ENCODE data around the gene CFAP69. TPM values are rescaled to one million over a fixed set of nuclear protein-coding genes. Genes with fewer than 3 reads are reported as not detected.

Gene CFAP69
- total RNA-seq, 1 experiment from 2014 or later, result 15.0 TPM

- Histone ChIP-seq H3F3A (ENCODE audit: insufficient read depth, low read depth) (peaks cover 3% of the 10 kb centered on the region; the same call in 1 of the 2 replicates), H3K27me3 (ENCODE audit: insufficient read depth, low read depth) (no peaks in the 10 kb centered on the region), H3K4me2 (peak overlapping the region; percentile 88), H3K79me2 (ENCODE audit: low read depth) (peaks cover 37% of the 10 kb centered on the region), H3K9me3 (ENCODE audit: insufficient read depth, low read depth) (no peaks in the 10 kb centered on the region), H3K27ac (no peak overlapping the region), H3K4me1 (replicated peaks; ENCODE audit: insufficient read depth) (0 out of 2 replicates have a peak, but pooled peaks cover 13% of the 10 kb centered on the region), H3K36me3 (ENCODE audit: low read depth) (peaks cover 2% of the 10 kb centered on the region; the same call in 1 of the 2 replicates), H3K4me3 (peak overlapping the region; percentile 94), H3K9me2 (ENCODE audit: insufficient read depth) (no peaks in the 10 kb centered on the region), H4K20me1 (ENCODE audit: insufficient read depth) (no peaks in the 10 kb centered on the region), H2AFZ (peak overlapping the region; percentile 99)
- intact Hi-C loops (cut with micrococcal nuclease; ENCODE audit: unreplicated experiment), result loop anchor here (1.0 to 5.0 kb wide), 2 partner anchors 37 to 58 kb away; partner anchors contain the start of gene CLDN12
- CTCF ChIA-PET, result interaction anchor here (0.5 to 0.6 kb wide), 2 partner anchors 10 to 11 kb away, joined by 3 to 6 read pairs; no protein-coding TSS in a partner anchor
- TF ChIP-seq EZH2 (IDR thresholded peaks at IDR 0.05; ENCODE audit: low read depth), result no peak
- no peak for TF ChIP-seq CTCF (conservative IDR thresholded peaks at IDR 0.05)
- POLR2A ChIA-PET (ENCODE audit: unreplicated experiment), result interaction anchor here (0.5 to 0.7 kb wide), 3 partner anchors 8 to 58 kb away, joined by 3 to 9 read pairs (median 8); partner anchors contain the start of gene CLDN12
- BruUV-seq (replicated peaks), result TSS peak; percentile 93
- peak in 1 of 2 experiments; percentile 11 for DNase-seq
Measured at GRCh38 chr7:90345595-90346335, 100.8 kb downstream of the CFAP69 start.

DNA sequence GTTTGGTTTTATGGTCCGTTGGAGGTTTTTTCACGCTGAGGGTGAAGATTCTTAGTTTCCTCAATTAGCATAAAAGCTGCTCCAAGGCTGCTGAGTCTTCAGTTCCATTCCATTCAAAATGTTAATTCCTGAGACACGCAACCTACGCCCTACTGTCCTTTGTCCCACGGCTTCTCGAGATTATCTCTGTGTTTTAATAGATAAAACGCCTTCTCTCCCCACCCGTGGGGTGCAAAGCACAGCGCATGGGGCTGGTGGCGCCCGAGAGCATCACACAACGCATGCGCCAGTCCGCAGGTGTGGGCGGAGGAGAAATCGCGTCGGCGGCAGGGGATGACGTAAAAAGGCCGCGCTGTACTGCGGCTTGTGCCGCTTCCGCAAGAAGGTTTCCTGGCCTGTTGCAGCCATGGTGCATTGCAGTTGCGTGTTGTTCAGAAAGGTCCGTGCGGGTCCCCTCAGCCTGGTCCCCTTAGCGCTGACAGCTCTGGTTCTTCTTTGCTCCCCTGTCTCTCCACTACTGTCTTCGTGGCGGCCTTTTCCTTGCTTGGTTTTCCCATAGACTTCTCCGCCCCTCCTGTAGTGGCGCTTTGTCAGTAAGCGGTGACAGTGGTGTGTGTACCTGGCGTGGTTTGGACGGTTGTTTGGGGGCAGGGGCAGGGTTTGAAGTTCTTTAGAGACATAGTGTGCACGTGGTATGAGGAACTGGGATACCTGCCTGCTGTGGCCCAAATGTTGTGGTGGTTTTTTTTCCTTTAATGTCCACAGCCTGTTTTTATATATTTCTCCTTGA, 101.6 kb downstream of the CFAP69 start, which contains the start of gene GTPBP10:
Gene GTPBP10 (plus strand): TSS at position 381 of the 790 bp plus-strand sequence. CDS start 26 bp downstream, at position 407.
- peak within 1 kb of the TSS; percentile 94 for H3K4me3 ChIP-seq
- H4K20me1 ChIP-seq (ENCODE audit: insufficient read depth), result no peaks in the 10 kb centered on the region
- peak within 1 kb of the TSS; percentile 99 for H2AFZ ChIP-seq
- no peaks in the 10 kb centered on the region for H3K27me3 ChIP-seq (ENCODE audit: insufficient read depth, low read depth)
- H3K27ac ChIP-seq, result peak within 1 kb of the TSS; percentile 65
- intact Hi-C loops (cut with micrococcal nuclease; ENCODE audit: unreplicated experiment), result loop anchor here (1.0 to 5.0 kb wide), 2 partner anchors 36 to 57 kb away; partner anchors contain the start of gene CLDN12
- H3K4me2 ChIP-seq, result peak within 1 kb of the TSS; percentile 88
- H3K36me3 ChIP-seq (ENCODE audit: low read depth), result peaks cover 4% of the 10 kb centered on the region; the same call in 1 of the 2 replicates
- H3K9me2 ChIP-seq (ENCODE audit: insufficient read depth), result no peaks in the 10 kb centered on the region
- TSS peak; percentile 66 for BruUV-seq (replicated peaks)
- 0 out of 2 replicates have a peak, but pooled peaks cover 13% of the 10 kb centered on the region for H3K4me1 ChIP-seq (replicated peaks; ENCODE audit: insufficient read depth)
- ChIA-PET POLR2A (ENCODE audit: unreplicated experiment) (interaction anchor here (0.7 kb wide), 1 partner anchor 57 kb away, joined by 9 read pairs; the partner anchor contains the start of gene CLDN12), CTCF (interaction anchor here (0.5 to 0.6 kb wide), 3 partner anchors 9 to 1316 kb away, joined by 3 to 7 read pairs (median 6); no protein-coding TSS in a partner anchor)
- peaks cover 3% of the 10 kb centered on the region; the same call in 1 of the 2 replicates for H3F3A ChIP-seq (ENCODE audit: insufficient read depth, low read depth)
- H3K9me3 ChIP-seq (ENCODE audit: insufficient read depth, low read depth), result no peaks in the 10 kb centered on the region
- DNase-seq, result peak; percentile 84 to 91
- no peak for TF ChIP-seq EZH2 (IDR thresholded peaks at IDR 0.05; ENCODE audit: low read depth)
- peak; percentile 78 for TF ChIP-seq CTCF (conservative IDR thresholded peaks at IDR 0.05)
- H3K79me2 ChIP-seq (ENCODE audit: low read depth), result peaks cover 42% of the 10 kb centered on the region

DNA sequence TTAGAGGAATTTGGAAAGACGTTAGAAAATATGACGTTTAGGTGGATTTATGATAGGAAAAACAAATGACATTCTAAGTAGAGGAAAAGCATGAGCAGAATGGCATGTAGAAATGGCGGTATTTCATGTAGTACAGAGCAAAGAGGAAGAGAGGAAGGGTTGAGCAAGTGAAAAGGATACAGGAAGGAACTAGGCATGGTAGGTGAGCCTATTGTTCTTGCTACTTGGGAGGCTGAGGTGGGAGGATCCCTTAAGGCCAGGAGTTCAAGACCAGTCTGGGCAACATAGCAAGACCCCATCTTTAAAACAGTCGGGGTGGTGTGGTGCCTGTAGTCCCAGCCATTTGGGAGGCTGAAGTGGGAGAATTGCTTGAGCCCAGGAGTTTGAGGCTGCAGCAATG, 102.8 kb downstream of the CFAP69 start:
- H3K27me3 ChIP-seq (ENCODE audit: insufficient read depth, low read depth), result no peaks in the 10 kb centered on the region
- peaks cover 5% of the 10 kb centered on the region for H3K36me3 ChIP-seq (ENCODE audit: low read depth)
- H3K27ac ChIP-seq, result no peak overlapping the region
- no peaks in the 10 kb centered on the region for H3K9me2 ChIP-seq (ENCODE audit: insufficient read depth)
- CTCF ChIA-PET, result no interaction called here
- H3K79me2 ChIP-seq (ENCODE audit: low read depth), result peaks cover 47% of the 10 kb centered on the region
- 0 out of 2 replicates have a peak, but pooled peaks cover 13% of the 10 kb centered on the region for H3K4me1 ChIP-seq (replicated peaks; ENCODE audit: insufficient read depth)
- H3K4me2 ChIP-seq, result peak overlapping the region; percentile 88
- DNase-seq, result no peak
- no TSS peak for BruUV-seq (replicated peaks)
- H3K4me3 ChIP-seq, result peak overlapping the region; percentile 94
- POLR2A ChIA-PET (ENCODE audit: unreplicated experiment), result no interaction called here
- no peak overlapping the region for H2AFZ ChIP-seq
- no peak for TF ChIP-seq CTCF (conservative IDR thresholded peaks at IDR 0.05)
- no peaks in the 10 kb centered on the region for H3K9me3 ChIP-seq (ENCODE audit: insufficient read depth, low read depth)
- intact Hi-C loops (cut with micrococcal nuclease; ENCODE audit: unreplicated experiment), result loop anchor here (5.0 kb wide), 1 partner anchor 35 kb away; no protein-coding TSS in a partner anchor
- H3F3A ChIP-seq (ENCODE audit: insufficient read depth, low read depth), result peaks cover 3% of the 10 kb centered on the region; the same call in 1 of the 2 replicates
- H4K20me1 ChIP-seq (ENCODE audit: insufficient read depth), result no peaks in the 10 kb centered on the region; the same call in 1 of the 2 replicates

All from PC-9 (cell line).